Type B pancreatic cell (in vitro differentiated cells): ENCODE measurements around the gene SYT14. TPM values are rescaled to one million over a fixed set of nuclear protein-coding genes. Genes with fewer than 3 reads are reported as not detected.

Source experiments
- DNase-seq: peaks from one replicate; pipeline ENCODE4 v3.0.0; 2021; ENCODE audit warnings: mixed read lengths; ENCODE audit not compliant: unreplicated experiment; ENCODE audit errors: extremely low spot score
- H3K27ac Mint-ChIP-seq: 2 replicates; pipeline ENCODE4 v1.8.0; 2021; ENCODE audit warnings: mild to moderate bottlenecking, mixed read lengths
- H3K27me3 Mint-ChIP-seq: 2 replicates; pipeline ENCODE4 v1.8.0; 2021; ENCODE audit warnings: mixed read lengths
- H3K36me3 Mint-ChIP-seq: 2 replicates; pipeline ENCODE4 v1.8.0; 2021; ENCODE audit warnings: mixed read lengths
- H3K4me1 Mint-ChIP-seq: one replicate; pipeline ENCODE4 v1.8.0; 2021; ENCODE audit warnings: mixed read lengths; ENCODE audit not compliant: unreplicated experiment
- H3K4me3 Mint-ChIP-seq: 2 replicates; pipeline ENCODE4 v1.8.0; 2021; ENCODE audit warnings: mild to moderate bottlenecking, mixed read lengths
- H3K9me3 Mint-ChIP-seq: 2 replicates; pipeline ENCODE4 v1.8.0; 2021; ENCODE audit warnings: mixed read lengths
- CTCF ChIP-seq: fragments of 200-600 bp; sonication (generic); conservative IDR thresholded peaks from 2 replicates; pipeline ENCODE4 v1.5.0; 2021; ENCODE audit warnings: antibody characterized with exemption, mild to moderate bottlenecking
- total RNA-seq: library from RNA; stranded (reverse); gene quantifications from 2 replicates; pipeline ENCODE4 v1.2.1, GENCODE V29; 2021; ENCODE audit warnings: low replicate concordance

Gene SYT14
- total RNA-seq, 1 donor from 2014 or later: 5.7 TPM

GRCh38 chr1:210085359-210085758 lies 147.3 kb downstream of the SYT14 start:
- no peaks in the 10 kb centered on the region for H3K36me3 Mint-ChIP-seq
- no peaks in the 10 kb centered on the region for H3K27me3 Mint-ChIP-seq
- no peaks in the 10 kb centered on the region for H3K4me1 Mint-ChIP-seq
- H3K9me3 Mint-ChIP-seq: no peaks in the 10 kb centered on the region
- no peak overlapping the region for H3K27ac Mint-ChIP-seq
- no peak for DNase-seq
- no peak overlapping the region for H3K4me3 Mint-ChIP-seq
- no peak for TF ChIP-seq CTCF

- Mint-ChIP-seq H3K9me3 (no peaks in the 10 kb centered on the region), H3K27ac (no peak overlapping the region), H3K4me1 (no peaks in the 10 kb centered on the region), H3K27me3 (no peaks in the 10 kb centered on the region), H3K4me3 (no peak overlapping the region), H3K36me3 (no peaks in the 10 kb centered on the region)
- no peak for DNase-seq
- TF ChIP-seq CTCF: no peak
These were observed 149.0 kb downstream of the SYT14 start for GRCh38 chr1:210087058-210087457.

- no peak overlapping the region for H3K27ac Mint-ChIP-seq
- no peak overlapping the region for H3K4me3 Mint-ChIP-seq
These were observed 151.8 kb downstream of the SYT14 start for GRCh38 chr1:210089855-210090254.

DNA sequence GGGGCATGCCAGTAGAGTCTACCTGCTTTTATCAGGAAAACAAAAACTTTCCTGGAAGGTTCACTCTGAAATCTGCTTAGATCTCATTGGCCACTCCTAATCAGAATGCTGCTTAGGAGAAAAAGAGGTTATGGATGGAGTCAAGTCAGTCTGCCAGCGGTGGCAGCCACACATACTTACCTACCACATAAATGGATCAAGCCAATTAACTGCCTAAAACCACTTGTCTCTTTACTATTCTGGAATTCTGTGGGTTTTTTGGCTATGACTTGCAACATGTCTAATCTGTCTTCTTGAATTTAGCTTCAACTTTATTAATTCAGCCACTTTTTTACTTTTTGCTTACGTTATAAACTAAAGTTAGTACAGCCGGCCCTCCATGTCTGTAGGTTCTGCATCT lies 154.3 kb downstream of the SYT14 start:
- no peaks in the 10 kb centered on the region for H3K27me3 Mint-ChIP-seq
- no peak for TF ChIP-seq CTCF
- no peaks in the 10 kb centered on the region for H3K36me3 Mint-ChIP-seq
- DNase-seq: no peak
- H3K9me3 Mint-ChIP-seq: no peaks in the 10 kb centered on the region
- no peak overlapping the region for H3K27ac Mint-ChIP-seq
- H3K4me1 Mint-ChIP-seq: no peaks in the 10 kb centered on the region
- H3K4me3 Mint-ChIP-seq: no peak overlapping the region

More at GRCh38 chr1:210089855-210090254, 151.8 kb downstream of the SYT14 start:
- no peaks in the 10 kb centered on the region for H3K36me3 Mint-ChIP-seq
- no peaks in the 10 kb centered on the region for H3K4me1 Mint-ChIP-seq
- no peak for DNase-seq
- no peaks in the 10 kb centered on the region for H3K9me3 Mint-ChIP-seq
- TF ChIP-seq CTCF: no peak
- no peaks in the 10 kb centered on the region for H3K27me3 Mint-ChIP-seq

- TF ChIP-seq CTCF: no peak
- DNase-seq: no peak
- H3K27ac Mint-ChIP-seq: no peak overlapping the region
- H3K4me3 Mint-ChIP-seq: no peak overlapping the region
- H3K36me3 Mint-ChIP-seq: no peaks in the 10 kb centered on the region
- no peaks in the 10 kb centered on the region for H3K4me1 Mint-ChIP-seq
- no peaks in the 10 kb centered on the region for H3K27me3 Mint-ChIP-seq
- no peaks in the 10 kb centered on the region for H3K9me3 Mint-ChIP-seq
These were observed 155.4 kb downstream of the SYT14 start for GRCh38 chr1:210093461-210093860.

DNA sequence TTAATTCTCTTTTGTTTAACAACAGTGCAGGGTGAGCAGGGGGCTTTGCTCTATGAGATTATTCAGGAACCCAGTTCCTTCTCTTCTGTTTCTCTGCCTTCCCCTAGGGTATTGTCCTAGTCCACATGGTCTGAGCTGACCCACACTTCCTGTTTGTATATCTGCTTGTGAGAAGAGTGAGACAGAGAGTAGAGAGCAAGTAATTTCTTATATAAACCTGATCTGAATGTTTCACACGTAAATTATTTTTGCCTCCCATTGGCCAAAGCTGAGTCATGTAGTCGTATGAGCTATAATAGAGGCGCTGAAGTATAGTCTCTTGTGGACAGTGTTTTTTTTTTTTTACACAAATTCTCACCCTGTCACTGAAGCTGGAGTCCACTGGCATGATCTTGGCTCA lies 160.3 kb downstream of the SYT14 start:
- Mint-ChIP-seq H3K27me3 (no peaks in the 10 kb centered on the region), H3K4me3 (no peak overlapping the region), H3K27ac (no peak overlapping the region), H3K9me3 (no peaks in the 10 kb centered on the region), H3K36me3 (no peaks in the 10 kb centered on the region), H3K4me1 (no peaks in the 10 kb centered on the region)
- no peak for DNase-seq
- TF ChIP-seq CTCF: no peak
